ENCODE results near the gene FAM162B. TPM values are rescaled to one million over a fixed set of nuclear protein-coding genes. Genes with fewer than 3 reads are reported as not detected.

FAM162B gene
- total and polyA plus RNA-seq, 2 donors (not counting 1 experiment from before 2014, with no cell fraction given) = 16.2 to 35.0 TPM

DNA sequence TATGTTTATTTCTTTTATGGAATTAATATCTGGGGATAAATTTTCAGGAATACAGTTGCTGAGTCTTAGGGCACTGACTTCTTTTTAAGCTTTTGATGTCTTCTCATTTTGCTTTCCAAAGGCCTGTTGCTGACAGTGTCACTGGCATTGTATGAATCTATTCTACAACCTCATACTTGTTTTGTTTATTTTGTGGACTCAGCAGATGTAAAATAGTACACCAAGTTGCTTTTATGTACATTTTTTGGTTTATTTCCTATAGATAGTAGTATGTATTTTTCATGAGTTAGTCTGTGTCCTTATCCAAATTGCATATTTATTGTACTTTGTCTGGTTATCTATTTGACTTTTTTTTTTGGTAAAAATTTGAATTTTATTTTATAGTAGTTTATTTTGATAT is 35.0 kb downstream of the FAM162B start:
- Histone ChIP-seq H3K27ac (ENCODE audit: insufficient read depth, low read length) (no peak overlapping the region), H3K27me3 (ENCODE audit: control insufficient read depth, insufficient read depth, low read length) (no peaks in the 10 kb centered on the region), H3K36me3 (ENCODE audit: control insufficient read depth, insufficient read depth, low read length) (no peaks in the 10 kb centered on the region), H3K9ac (ENCODE audit: insufficient read depth, low read length) (no peak overlapping the region), H3K4me2 (ENCODE audit: extremely low read depth, insufficient read depth, low read length) (no peak overlapping the region), H3K9me3 (ENCODE audit: control insufficient read depth, insufficient read depth, low read depth, low read length) (no peaks in the 10 kb centered on the region), H3K79me2 (ENCODE audit: control insufficient read depth, insufficient read depth, low read length) (no peaks in the 10 kb centered on the region), H2AFZ (ENCODE audit: low read length) (no peak overlapping the region), H4K20me1 (ENCODE audit: control insufficient read depth, extremely low read depth, insufficient read depth, low read length) (no peaks in the 10 kb centered on the region), H3K4me1 (ENCODE audit: control insufficient read depth, extremely low read depth, insufficient read depth, low read length) (no peaks in the 10 kb centered on the region), H3K4me3 (replicated peaks in 1 of 4; ENCODE audit: control extremely low read depth in 1 of 4, insufficient read depth in 1 of 4, low read depth in 3 of 4, low read length in 4 of 4) (no peak overlapping the region)
- TF ChIP-seq EZH2 (IDR thresholded peaks at IDR 0.05; ENCODE audit: low read length, missing control alignments) (no peak), CTCF (conservative IDR thresholded peaks at IDR 0.05 in 1 of 2, IDR thresholded peaks at IDR 0.05 in 1 of 2; ENCODE audit: low read depth in 1 of 2, low read length in 2 of 2) (no peak)
- DNase-seq (ENCODE audit: low read depth in 2 of 2) = no peak

- DNase-seq (ENCODE audit: low read depth in 2 of 2) = no peak
- TF ChIP-seq EZH2 (IDR thresholded peaks at IDR 0.05; ENCODE audit: low read length, missing control alignments) = no peak
- no peak for TF ChIP-seq CTCF (conservative IDR thresholded peaks at IDR 0.05 in 1 of 2, IDR thresholded peaks at IDR 0.05 in 1 of 2; ENCODE audit: low read depth in 1 of 2, low read length in 2 of 2)
- no peaks in the 10 kb centered on the region for H3K36me3 ChIP-seq (ENCODE audit: control insufficient read depth, insufficient read depth, low read length)
Observed at GRCh38 chr6:116726947-116727346, 38.6 kb downstream of the FAM162B start.

DNA sequence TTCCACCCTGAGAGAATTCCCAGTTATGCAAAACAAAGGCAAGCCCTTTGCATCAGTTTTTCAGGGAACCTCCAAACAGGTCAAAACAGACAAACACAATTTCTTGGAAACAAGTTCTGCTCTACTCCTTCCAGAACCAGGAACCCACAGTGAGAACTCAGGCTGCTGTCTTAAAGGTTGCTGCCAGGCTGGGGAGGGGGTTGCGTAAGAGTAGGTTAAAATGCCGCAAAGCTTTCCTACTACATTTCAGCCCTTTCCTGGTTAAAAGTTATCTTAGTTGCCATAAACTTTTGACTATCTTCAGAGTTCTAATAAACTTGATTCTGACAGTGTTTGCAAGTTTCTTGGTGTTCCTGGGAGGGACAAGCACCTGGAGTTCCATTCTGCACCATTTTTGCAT is 50.8 kb downstream of the FAM162B start:
- H3K9ac ChIP-seq (ENCODE audit: insufficient read depth, low read length) = no peak overlapping the region
- H3K79me2 ChIP-seq (ENCODE audit: control insufficient read depth, insufficient read depth, low read length) = no peaks in the 10 kb centered on the region
- no peaks in the 10 kb centered on the region for H3K27me3 ChIP-seq (ENCODE audit: control insufficient read depth, insufficient read depth, low read length)
- DNase-seq (ENCODE audit: low read depth in 2 of 2) = no peak
- H4K20me1 ChIP-seq (ENCODE audit: control insufficient read depth, extremely low read depth, insufficient read depth, low read length) = no peaks in the 10 kb centered on the region
- no peak overlapping the region for H3K4me3 ChIP-seq (replicated peaks in 1 of 4; ENCODE audit: control extremely low read depth in 1 of 4, insufficient read depth in 1 of 4, low read depth in 3 of 4, low read length in 4 of 4)
- H3K9me3 ChIP-seq (ENCODE audit: control insufficient read depth, insufficient read depth, low read depth, low read length) = no peaks in the 10 kb centered on the region
- H2AFZ ChIP-seq (ENCODE audit: low read length) = no peak overlapping the region
- H3K4me2 ChIP-seq (ENCODE audit: extremely low read depth, insufficient read depth, low read length) = no peak overlapping the region
- H3K4me1 ChIP-seq (ENCODE audit: control insufficient read depth, extremely low read depth, insufficient read depth, low read length) = no peaks in the 10 kb centered on the region
- no peak for TF ChIP-seq CTCF (conservative IDR thresholded peaks at IDR 0.05 in 1 of 2, IDR thresholded peaks at IDR 0.05 in 1 of 2; ENCODE audit: low read depth in 1 of 2, low read length in 2 of 2)
- no peak for TF ChIP-seq EZH2 (IDR thresholded peaks at IDR 0.05; ENCODE audit: low read length, missing control alignments)
- H3K36me3 ChIP-seq (ENCODE audit: control insufficient read depth, insufficient read depth, low read length) = no peaks in the 10 kb centered on the region
- no peak overlapping the region for H3K27ac ChIP-seq (ENCODE audit: insufficient read depth, low read length)

More at GRCh38 chr6:116726947-116727346, 38.6 kb downstream of the FAM162B start:
- Histone ChIP-seq H2AFZ (ENCODE audit: low read length) (no peak overlapping the region), H3K9ac (ENCODE audit: insufficient read depth, low read length) (no peak overlapping the region), H3K79me2 (ENCODE audit: control insufficient read depth, insufficient read depth, low read length) (no peaks in the 10 kb centered on the region), H3K27ac (ENCODE audit: insufficient read depth, low read length) (no peak overlapping the region), H3K9me3 (ENCODE audit: control insufficient read depth, insufficient read depth, low read depth, low read length) (no peaks in the 10 kb centered on the region), H3K4me2 (ENCODE audit: extremely low read depth, insufficient read depth, low read length) (no peak overlapping the region), H3K4me3 (replicated peaks in 1 of 4; ENCODE audit: control extremely low read depth in 1 of 4, insufficient read depth in 1 of 4, low read depth in 3 of 4, low read length in 4 of 4) (no peak overlapping the region), H3K27me3 (ENCODE audit: control insufficient read depth, insufficient read depth, low read length) (no peaks in the 10 kb centered on the region), H3K4me1 (ENCODE audit: control insufficient read depth, extremely low read depth, insufficient read depth, low read length) (no peaks in the 10 kb centered on the region), H4K20me1 (ENCODE audit: control insufficient read depth, extremely low read depth, insufficient read depth, low read length) (no peaks in the 10 kb centered on the region)
